GM19395 (cell line): Measurements from ENCODE around the gene EDARADD.
"Not testable (repeated sequence)": the region's sequence is repeated elsewhere in the genome, so short reads cannot be mapped to it uniquely, and the experiment has no call there.

ENCODE experiments used
- ATAC-seq: cut with Tn5 transposase; IDR thresholded peaks from one replicate; pipeline ENCODE4 v1.9.1; 2021; ENCODE audit warnings: mild to moderate bottlenecking, moderate library complexity; ENCODE audit not compliant: unreplicated experiment

EDARADD gene

GRCh38 chr1:236484310-236484971 is 90.4 kb downstream of the EDARADD start:
- no peak for ATAC-seq

- ATAC-seq: no peak
Measured at GRCh38 chr1:236486356-236487002, 92.4 kb downstream of the EDARADD start.

DNA sequence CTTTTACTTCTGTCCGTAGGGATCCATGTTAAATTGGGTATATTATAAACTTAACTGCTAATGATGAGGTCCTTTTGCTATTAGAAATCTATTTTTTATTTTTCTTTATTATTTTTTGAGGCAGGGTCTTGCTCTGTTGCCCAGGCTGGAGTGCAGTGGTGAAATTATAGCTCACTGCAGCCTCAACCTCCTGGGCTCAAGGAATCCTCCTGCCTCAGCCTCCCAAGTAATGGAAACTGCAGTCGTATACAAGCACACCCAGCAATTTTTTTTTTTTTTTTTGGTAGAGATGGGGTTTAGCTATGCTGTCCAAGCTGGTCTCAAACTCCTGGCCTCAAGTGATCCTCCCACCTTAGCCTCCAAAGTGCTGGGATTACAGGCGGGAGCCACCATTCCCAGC is 95.1 kb downstream of the EDARADD start:
- not testable (repeated sequence) for ATAC-seq

GRCh38 chr1:236489710-236490377 is 95.8 kb downstream of the EDARADD start:
- ATAC-seq: peak; percentile 65

GRCh38 chr1:236491469-236492136 is 97.5 kb downstream of the EDARADD start:
- no peak for ATAC-seq

GRCh38 chr1:236492378-236492777 is 98.3 kb downstream of the EDARADD start:
- ATAC-seq: no peak

DNA sequence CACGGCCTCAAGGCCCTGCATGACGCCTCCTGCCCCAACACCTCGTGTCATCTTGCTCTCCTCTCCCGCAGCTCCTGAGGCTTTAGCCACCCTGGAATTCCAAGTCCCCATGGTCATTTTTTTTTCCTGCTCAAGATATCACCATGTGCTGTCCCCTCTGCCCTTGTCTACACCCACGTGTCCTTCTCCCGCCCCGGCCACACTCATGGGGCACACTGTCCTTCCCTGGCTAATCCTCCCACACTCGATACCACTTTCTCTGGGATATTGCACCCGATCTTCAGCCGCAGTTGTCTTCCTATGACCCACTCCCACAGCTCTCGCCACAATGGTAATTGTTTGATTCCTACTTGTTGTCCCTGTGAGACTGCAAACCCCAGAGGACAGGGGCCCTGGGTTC is 100.0 kb downstream of the EDARADD start:
- no peak for ATAC-seq

- no peak for ATAC-seq
Measured at GRCh38 chr1:236494586-236495466, 100.7 kb downstream of the EDARADD start.

DNA sequence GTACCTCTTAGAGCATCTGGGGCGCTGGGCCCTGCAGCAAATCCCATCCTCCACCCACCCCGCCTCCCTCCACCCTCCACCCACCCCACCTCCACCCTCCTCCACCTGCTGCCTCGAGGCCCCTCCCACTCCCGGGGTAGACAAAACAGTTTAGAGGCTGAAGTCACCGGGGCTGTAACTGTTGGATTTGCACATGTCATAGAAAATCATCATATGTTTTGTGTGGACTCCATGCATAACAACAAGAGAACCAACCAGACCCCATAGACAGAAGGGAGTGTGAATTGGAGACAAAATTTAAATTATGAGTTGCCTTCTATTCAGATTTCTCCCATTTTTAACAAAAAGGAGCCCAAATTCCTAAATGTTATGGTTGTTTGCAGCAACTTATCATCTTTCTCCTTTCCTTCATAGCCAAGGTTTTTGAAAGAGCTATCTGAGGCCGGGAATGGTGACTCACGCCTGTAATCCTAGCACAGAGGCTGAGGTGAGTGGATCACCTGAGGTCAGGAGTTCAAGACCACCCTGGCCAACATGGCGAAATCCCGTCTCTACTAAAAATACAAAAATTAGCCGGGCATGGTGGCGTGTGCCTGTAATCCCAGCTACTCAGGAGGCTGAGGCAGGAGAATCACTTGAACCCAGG is 101.5 kb downstream of the EDARADD start:
- ATAC-seq: no peak

GRCh38 chr1:236497908-236498307 is 103.8 kb downstream of the EDARADD start:
- ATAC-seq: no peak

DNA sequence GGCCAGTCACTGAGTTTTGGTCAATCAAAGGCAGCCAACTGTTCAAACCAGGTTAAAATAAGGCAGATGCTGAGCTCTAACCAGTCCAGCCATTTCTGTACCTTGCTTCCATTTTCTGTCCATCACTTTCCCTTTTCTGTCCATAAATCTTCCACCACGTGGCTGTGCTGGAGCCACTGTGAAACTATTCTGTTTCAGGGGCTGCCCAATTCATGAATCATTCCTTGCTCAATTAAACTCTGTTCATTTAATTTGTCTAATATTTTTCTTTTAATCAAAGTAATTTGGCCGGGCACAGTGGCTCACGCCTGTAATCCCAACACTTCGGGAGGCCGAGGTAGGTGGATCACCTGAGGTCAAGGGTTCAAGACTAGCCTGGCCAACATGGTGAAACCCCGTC is 107.0 kb downstream of the EDARADD start:
- no peak for ATAC-seq

- ATAC-seq: no peak
Measured at GRCh38 chr1:236502579-236502971, 108.5 kb downstream of the EDARADD start.

DNA sequence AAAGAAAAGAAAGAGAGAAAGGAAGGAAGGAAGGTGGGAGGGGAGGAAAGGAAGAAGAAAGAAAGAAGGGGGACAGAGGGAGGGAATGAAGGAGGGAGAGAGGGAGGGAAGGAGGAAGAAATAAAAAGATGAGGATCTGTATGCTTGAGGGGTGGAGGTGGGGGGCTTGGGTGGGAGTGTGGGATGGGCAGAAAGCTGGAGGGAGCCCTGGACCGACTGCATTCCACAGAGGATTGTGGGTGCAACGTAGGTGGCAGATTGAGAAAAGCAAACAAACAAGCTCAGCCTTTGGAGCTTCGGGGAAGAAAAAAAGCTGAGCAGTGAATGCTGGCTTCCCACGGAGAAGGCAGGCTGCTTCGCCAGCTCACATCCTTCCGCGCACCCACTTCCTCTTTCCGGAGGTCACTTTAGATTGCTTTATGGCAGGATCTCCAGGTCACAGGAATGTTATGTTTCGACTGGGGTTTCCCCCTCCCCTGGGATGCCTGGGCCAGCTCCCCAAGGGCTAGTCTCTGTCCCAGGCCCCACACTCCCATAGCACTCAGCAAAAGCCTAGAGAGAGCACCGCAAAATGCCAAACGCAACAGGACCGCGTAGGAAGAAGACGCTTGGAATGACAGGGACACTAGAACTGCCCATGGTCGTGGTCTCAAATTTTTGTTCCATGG is 109.0 kb downstream of the EDARADD start:
- no peak for ATAC-seq

DNA sequence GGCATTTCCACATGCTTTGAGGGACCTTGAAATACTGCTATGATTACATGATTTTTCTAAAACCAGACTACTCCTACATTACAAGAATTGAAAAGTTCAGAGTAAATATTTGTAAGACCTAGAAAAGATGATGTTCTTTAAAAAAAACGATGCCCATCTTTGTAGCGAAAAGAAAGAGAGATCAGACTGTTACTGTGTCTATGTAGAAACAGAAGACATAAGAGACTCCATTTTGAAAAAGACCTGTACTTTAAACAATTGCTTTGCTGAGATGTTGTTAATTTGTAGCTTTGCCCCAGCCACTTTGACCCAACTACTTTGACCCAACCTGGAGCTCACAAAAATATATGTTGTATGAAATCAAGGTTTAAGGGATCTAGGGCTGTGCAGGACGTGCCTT is 110.3 kb downstream of the EDARADD start:
- ATAC-seq: not testable (repeated sequence)

DNA sequence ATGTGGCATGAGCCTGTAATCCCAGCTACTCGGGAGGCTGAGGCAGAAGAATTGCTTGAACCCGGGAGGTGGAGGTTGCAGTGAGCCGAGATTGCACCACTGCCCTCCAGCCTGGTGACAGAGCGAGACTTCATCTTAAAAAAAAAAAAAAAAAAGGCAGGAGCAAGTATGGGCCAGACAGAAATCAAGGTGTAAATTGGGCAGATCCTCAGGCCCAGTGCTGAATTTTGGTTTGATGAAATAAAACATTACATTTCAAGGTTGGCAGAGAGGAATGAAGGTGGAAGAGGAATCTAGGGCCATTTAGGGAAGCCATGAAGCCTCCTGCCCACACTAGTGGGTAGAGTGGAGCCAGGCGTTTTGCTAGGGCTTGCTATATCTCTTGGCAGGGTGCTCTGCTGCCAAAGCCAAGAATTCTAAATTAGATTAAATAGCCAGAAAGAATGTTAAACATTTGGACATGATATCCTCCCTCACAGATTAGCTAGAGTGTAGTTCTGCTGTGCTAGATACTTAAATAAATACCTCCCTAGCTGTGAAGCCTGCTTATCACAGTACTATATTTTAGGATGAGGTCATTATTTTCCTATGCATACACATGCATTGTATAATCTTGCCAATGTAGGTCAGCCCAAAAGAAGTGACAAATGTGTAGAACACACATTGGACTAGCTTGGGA is 113.1 kb downstream of the EDARADD start:
- ATAC-seq: no peak

DNA sequence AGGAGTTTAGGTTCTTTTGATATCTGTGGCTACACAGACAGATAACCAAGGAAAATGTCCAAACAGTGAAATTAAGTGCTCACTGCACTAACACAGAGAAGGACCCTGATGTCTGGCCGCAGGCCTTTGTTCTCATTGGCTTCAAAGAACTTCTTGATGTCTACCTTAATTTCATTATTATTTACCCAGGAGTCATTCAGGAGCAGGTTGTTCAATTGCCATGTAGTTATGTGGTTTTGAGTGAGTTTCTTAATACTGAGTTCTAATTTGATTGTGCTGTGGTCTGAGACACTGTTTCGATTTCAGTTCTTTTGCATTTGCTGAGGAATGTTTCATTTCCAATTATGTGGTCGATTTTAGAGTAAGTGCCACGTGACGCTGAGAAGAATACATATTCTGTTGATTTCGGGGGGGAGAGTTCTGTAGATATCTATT is 114.5 kb downstream of the EDARADD start:
- ATAC-seq: peak; percentile 70

- no peak for ATAC-seq
Measured at GRCh38 chr1:236509203-236509602, 115.1 kb downstream of the EDARADD start.

DNA sequence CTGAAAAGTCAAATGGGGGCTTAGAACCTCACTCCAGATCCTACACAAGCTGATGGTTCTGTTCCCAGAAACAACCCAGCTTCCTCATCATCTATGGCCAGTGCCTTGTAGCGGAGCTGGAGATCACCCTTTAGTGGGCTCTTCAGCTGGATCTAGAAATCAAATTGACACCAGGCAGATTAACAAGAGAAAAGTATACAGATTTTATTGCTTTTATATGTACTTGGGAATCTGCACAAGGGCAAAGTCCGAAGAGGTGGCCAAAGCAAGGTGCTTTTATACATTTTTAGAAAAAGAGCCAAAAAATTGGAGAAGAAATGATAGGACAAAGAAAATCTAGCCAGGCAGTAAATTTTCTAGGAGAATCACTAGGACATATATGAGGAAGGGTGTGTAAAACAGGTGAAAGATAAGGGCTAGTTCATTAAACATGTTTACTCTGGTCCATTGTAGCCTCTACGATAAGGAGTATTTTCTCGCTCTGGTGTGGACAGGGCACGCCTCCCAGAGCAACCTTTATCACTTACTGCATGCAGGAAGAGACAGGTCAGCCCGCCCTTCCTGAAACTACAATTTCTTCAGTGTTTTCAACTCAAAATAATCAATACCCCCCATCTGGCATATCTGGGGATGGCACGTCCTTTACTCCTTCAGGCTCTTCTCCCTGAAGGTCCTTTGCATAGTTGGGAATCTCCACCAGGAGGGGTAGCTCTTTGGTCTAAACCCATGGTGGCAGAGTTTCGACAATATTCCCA is 115.7 kb downstream of the EDARADD start:
- ATAC-seq: no peak
